Ovary (tissue), 3 donors: ENCODE results near the gene ATP6V1G2.

Source experiments
- CTCF ChIP-seq, 3 donors: fragments of 450-650 bp in 2 of 3; fragments of 200-600 bp in 1 of 3; IDR thresholded peaks; one replicate each; pipeline versions ENCODE4 v1.5.1 to v1.8.0; 2016 to 2022; ENCODE audit warnings: antibody characterized with exemption in 3 of 3, mild to moderate bottlenecking in 1 of 3
- EP300 ChIP-seq: sonication (generic); formaldehyde crosslinking; IDR thresholded peaks from one replicate; pipeline ENCODE4 v1.6.1; 2017; ENCODE audit warnings: antibody characterized with exemption
- POLR2A ChIP-seq: fragments of 450-650 bp; IDR thresholded peaks from one replicate; pipeline ENCODE4 v1.6.1; 2017; ENCODE audit warnings: antibody characterized with exemption, mild to moderate bottlenecking, moderate library complexity
- donor health status: DM: no; HTN: no; CAD: no.

- TF ChIP-seq CTCF (IDR thresholded peaks at IDR 0.05), result no peak
- TF ChIP-seq EP300, result no peak
- TF ChIP-seq POLR2A, result no peak
Observed at GRCh38 chr6:31543639-31544038, 2.8 kb downstream of the ATP6V1G2 start.
